B cell (primary cell): ENCODE measurements around the gene MYO18A.

Experiments
- EZH2 ChIP-seq: IDR thresholded peaks from 2 replicates; pipeline ENCODE4 v1.6.1; 2012; ENCODE audit warnings: borderline replicate concordance, low read depth, mild to moderate bottlenecking, moderate library complexity, low read length; ENCODE audit not compliant: insufficient read depth, poor library complexity, severe bottlenecking
- TF ChIP-seq, protein P1 (sequence below): fragments of 200-600 bp; IDR thresholded peaks from one replicate; pipeline ENCODE4 v1.8.0; 2022; ENCODE audit warnings: antibody characterized with exemption, mild to moderate bottlenecking

GRCh38 chr17:29085223-29085622, 95.0 kb downstream of the MYO18A start:
- TF ChIP-seq, protein P1, sequence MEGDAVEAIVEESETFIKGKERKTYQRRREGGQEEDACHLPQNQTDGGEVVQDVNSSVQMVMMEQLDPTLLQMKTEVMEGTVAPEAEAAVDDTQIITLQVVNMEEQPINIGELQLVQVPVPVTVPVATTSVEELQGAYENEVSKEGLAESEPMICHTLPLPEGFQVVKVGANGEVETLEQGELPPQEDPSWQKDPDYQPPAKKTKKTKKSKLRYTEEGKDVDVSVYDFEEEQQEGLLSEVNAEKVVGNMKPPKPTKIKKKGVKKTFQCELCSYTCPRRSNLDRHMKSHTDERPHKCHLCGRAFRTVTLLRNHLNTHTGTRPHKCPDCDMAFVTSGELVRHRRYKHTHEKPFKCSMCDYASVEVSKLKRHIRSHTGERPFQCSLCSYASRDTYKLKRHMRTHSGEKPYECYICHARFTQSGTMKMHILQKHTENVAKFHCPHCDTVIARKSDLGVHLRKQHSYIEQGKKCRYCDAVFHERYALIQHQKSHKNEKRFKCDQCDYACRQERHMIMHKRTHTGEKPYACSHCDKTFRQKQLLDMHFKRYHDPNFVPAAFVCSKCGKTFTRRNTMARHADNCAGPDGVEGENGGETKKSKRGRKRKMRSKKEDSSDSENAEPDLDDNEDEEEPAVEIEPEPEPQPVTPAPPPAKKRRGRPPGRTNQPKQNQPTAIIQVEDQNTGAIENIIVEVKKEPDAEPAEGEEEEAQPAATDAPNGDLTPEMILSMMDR: no peak
- TF ChIP-seq EZH2: no peak
